Measurements from ENCODE around the gene FUS. TPM values are rescaled to one million over a fixed set of nuclear protein-coding genes. Genes with fewer than 3 reads are reported as not detected.
"Not testable (repeated sequence)": the region's sequence is repeated elsewhere in the genome, so short reads cannot be mapped to it uniquely, and the experiment has no call there.

FUS gene
- total RNA-seq, 3 donors from 2014 or later: 59.0 to 78.3 (median 73.9) TPM

DNA sequence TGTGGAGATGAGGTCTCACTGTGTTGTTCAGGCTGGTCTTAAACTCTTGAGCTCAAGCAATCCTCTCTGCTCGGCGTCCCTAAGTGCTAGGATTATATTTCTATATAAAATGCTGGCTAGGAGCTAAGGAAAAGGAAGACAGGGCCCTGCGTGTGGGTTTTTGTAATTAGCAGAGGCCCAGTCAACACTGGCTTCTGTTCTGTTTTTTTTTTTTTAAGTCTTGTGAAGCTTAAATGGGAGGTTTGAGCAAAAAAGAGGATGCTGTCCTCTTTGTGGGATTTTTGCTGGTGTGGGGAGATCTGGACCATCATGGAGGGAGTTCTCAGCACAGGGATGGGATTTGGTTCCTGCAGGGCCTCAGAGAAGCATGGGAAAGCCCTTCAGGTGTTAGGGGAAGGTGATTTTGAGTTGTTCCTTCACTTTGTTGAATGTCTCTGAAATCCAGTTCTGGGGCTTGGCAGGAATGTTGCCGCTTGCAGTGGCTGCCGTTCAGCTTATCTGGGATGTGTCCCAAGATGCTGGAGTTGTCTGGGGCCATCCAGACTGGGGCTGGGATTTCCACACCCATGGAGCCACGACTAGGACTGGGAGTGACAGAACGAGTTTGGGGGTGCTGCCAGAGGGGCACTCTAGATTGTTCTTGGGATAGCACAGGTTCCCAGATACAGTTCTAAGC lies 18.4 kb downstream of the FUS start:
- intact Hi-C loops (cut with DNase I; ENCODE audit: low total_unique reads): no loop called here
- H3K36me3 ChIP-seq: no peaks in the 10 kb centered on the region
- H3K27ac ChIP-seq: no peak overlapping the region
- no peak overlapping the region for H3K4me3 ChIP-seq
- no peak for DNase-seq (ENCODE audit: low spot score in 2 of 2)
- H3K27me3 ChIP-seq: no peaks in the 10 kb centered on the region
- peaks cover 8% of the 10 kb centered on the region in 2 donors for H3K4me1 ChIP-seq
- H3K9me3 ChIP-seq: no peaks in the 10 kb centered on the region
- TF ChIP-seq, protein P1, sequence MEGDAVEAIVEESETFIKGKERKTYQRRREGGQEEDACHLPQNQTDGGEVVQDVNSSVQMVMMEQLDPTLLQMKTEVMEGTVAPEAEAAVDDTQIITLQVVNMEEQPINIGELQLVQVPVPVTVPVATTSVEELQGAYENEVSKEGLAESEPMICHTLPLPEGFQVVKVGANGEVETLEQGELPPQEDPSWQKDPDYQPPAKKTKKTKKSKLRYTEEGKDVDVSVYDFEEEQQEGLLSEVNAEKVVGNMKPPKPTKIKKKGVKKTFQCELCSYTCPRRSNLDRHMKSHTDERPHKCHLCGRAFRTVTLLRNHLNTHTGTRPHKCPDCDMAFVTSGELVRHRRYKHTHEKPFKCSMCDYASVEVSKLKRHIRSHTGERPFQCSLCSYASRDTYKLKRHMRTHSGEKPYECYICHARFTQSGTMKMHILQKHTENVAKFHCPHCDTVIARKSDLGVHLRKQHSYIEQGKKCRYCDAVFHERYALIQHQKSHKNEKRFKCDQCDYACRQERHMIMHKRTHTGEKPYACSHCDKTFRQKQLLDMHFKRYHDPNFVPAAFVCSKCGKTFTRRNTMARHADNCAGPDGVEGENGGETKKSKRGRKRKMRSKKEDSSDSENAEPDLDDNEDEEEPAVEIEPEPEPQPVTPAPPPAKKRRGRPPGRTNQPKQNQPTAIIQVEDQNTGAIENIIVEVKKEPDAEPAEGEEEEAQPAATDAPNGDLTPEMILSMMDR (IDR thresholded peaks at IDR 0.05): no peak
- TF ChIP-seq POLR2A (IDR thresholded peaks at IDR 0.05) (no peak), POLR2AphosphoS5 (IDR thresholded peaks at IDR 0.05) (no peak)

DNA sequence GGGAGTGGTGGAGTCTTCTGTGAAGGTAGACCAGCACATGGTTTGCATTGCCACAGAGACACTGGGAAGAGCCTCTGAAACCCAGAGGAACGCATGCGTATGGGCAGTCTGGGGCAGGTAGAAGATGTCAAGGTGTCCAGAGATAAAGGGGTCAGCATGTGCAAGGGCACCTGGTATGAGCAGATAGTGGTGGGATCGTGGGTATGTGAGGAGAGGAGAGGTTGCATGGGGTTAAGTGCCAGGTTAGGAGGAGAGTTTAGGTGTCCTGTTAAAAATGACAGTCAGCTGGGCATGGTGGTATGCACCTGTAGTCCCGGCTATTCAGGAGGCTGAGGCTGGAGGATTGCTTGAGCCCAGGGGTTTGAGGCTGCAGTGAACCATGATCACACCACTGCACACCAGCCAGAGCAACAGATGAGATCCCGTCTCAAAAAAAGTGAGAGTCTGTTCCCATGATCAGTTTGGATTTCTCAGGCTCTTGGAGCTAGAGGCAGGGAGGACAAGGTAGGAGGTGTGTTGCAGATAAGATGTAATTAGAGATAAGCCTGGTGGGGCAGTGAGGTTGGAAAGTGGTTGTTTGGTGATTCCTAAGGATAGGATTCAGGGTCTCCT lies 19.6 kb downstream of the FUS start:
- TF ChIP-seq POLR2A (IDR thresholded peaks at IDR 0.05): no peak
- H3K36me3 ChIP-seq: no peaks in the 10 kb centered on the region
- H3K27me3 ChIP-seq: no peaks in the 10 kb centered on the region
- H3K4me3 ChIP-seq: no peak overlapping the region
- H3K4me1 ChIP-seq: peaks cover 8% of the 10 kb centered on the region in 2 donors
- intact Hi-C loops (cut with DNase I; ENCODE audit: low total_unique reads): no loop called here
- H3K27ac ChIP-seq: no peak overlapping the region
- DNase-seq (ENCODE audit: low spot score in 2 of 2): no peak
- no peaks in the 10 kb centered on the region for H3K9me3 ChIP-seq

GRCh38 chr16:31200111-31200510 lies 20.2 kb downstream of the FUS start:
- H3K27me3 ChIP-seq; H3K27ac ChIP-seq; H3K9me3 ChIP-seq; H3K4me3 ChIP-seq; intact Hi-C loops (cut with DNase I; ENCODE audit: low total_unique reads); H3K36me3 ChIP-seq; H3K4me1 ChIP-seq; DNase-seq (ENCODE audit: low spot score in 2 of 2): not testable (repeated sequence)

GRCh38 chr16:31200821-31201568 lies 21.1 kb downstream of the FUS start:
- Histone ChIP-seq H3K4me1 (peaks cover 8% of the 10 kb centered on the region in 2 donors), H3K27me3 (no peaks in the 10 kb centered on the region), H3K27ac (peak overlapping the region in 1 of 2 donors; percentile 79), H3K36me3 (no peaks in the 10 kb centered on the region), H3K4me3 (peak overlapping the region in 2 of 3 donors; percentile 83 to 98), H3K9me3 (no peaks in the 10 kb centered on the region)
- no peak for DNase-seq (ENCODE audit: low spot score in 2 of 2)
- intact Hi-C loops (cut with DNase I; ENCODE audit: low total_unique reads): no loop called here
- TF ChIP-seq POLR2A (IDR thresholded peaks at IDR 0.05): no peak
- TF ChIP-seq POLR2AphosphoS5 (IDR thresholded peaks at IDR 0.05): no peak
- TF ChIP-seq, protein P1 (IDR thresholded peaks at IDR 0.05): no peak

DNA sequence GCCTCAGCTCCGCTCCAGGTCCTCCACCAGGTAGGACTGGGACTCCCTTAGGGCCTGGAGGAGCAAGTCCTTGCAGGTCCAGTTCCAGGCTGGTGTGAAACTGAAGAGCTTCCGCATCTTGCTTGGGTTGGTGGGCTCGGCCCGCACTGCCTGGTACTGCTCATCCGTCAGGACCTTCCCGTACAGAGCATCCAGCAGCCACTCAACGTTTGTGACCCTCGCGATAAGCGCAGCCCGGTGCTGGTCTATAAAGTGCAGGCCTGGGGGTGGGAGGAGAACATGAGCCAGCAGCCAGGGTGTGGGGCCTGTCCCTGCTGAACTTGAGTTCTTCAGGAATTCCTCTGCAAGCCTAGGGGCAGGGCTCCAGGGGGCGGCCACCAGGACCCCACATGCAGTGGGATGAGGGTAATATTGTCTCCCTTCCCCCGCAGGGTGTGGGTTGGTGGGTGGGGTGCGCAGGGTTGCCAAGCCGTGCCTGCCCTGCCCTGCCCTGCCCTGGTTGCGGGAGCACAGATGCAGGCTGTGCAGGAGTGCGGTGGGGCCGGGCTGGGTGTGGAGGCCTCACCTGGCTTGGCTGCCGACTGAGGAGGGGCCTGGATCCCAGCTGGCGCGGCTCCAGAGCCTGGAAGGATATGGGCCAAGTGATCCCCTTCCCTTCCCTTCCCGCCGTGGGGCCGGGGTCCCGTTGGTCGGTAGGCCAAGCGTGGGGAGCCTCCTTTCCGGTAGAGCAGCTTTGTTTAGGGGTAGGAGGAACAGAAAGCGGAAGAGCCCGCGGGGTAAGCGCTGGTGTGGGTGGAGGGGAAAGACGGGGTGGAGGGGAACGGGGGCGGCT lies 21.9 kb downstream of the FUS start:
- Histone ChIP-seq H3K4me1 (peaks cover 8% of the 10 kb centered on the region in 2 donors), H3K36me3 (no peaks in the 10 kb centered on the region), H3K4me3 (peak overlapping the region; percentile 74 to 98 (median 83)), H3K27ac (peak overlapping the region; percentile 23 to 79), H3K9me3 (no peaks in the 10 kb centered on the region), H3K27me3 (no peaks in the 10 kb centered on the region)
- intact Hi-C loops (cut with DNase I; ENCODE audit: low total_unique reads): no loop called here
- no peak for DNase-seq (ENCODE audit: low spot score in 2 of 2)
- TF ChIP-seq, protein P1 (IDR thresholded peaks at IDR 0.05): no peak
- TF ChIP-seq POLR2AphosphoS5 (IDR thresholded peaks at IDR 0.05) (no peak), POLR2A (IDR thresholded peaks at IDR 0.05) (no peak)
